Posterior cingulate gyrus (tissue), 11 donors: Measurements from ENCODE around the gene TGFBR1.

ENCODE experiments used
- DNase-seq, 10 donors: peaks; one replicate each; pipeline versions ENCODE4 v3.0.0 to v3.0.0-alpha.2; 2020 to 2021; ENCODE audit warnings: mixed read lengths in 3 of 10
- intact Hi-C: fragments of 100-400 bp; cut with DNase I; formaldehyde crosslinking; loops from one replicate; pipeline ENCODE4 v1.15.1; 2023

TGFBR1 gene

DNA sequence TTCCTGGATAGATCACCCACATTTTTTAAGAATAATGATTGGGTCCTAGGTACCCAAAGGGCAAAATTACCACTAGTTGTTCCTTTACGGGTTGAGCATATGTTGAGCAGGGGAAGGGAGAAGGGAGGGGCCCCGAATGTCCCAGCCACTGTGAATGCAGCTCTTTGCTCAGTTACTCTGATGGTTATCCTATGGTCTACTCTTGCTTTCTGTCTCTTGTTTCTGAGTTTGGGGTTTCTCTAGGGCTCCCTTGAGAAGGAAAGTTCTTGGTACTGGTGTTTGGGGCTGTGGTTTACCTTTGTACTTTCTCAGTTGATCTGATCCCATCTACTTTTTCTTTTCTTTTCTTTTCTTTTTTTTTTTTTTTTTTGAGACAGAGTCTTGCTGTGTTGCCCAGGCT, 61.2 kb downstream of the TGFBR1 start:
- DNase-seq = no peak
- intact Hi-C loops = no loop called here

DNA sequence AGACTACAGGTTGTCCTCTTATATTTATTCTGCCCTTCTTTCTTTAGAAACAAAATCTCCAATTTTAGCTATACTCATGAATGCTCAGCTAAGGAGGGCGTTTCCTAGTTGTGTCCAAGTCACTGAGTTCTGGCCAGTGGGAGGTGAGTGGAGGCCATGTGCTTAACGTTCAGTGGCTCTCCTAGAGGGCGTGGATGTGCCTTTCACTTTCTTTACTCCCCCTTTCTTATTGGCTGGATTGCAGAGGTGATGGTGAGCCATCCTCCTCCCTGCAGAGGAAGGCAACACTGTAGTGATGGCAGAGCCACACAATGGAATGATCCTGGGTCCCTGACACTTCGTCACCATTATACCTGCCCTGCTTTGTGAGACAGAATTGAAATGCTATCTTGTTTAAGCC, 62.2 kb downstream of the TGFBR1 start:
- intact Hi-C loops = no loop called here
- no peak for DNase-seq

DNA sequence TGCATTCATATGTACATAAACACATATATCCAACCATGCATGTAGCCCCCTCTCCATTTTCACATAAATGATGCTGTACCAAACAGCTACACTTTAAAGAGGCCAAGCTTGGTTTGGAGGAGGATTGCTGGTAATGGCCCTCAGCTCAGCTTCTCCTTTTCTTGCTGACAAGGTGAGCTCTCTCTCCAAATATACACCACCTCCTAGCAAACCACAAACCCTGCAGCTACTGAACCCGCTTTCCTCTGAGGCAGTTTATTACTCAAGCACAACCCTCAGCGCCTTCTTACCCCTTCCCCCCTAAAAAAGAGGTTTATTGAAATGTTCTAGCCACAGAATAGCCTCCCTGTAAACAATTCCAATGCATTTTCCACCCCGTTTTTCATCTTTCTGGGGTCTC, 62.8 kb downstream of the TGFBR1 start:
- intact Hi-C loops = no loop called here
- no peak for DNase-seq

DNA sequence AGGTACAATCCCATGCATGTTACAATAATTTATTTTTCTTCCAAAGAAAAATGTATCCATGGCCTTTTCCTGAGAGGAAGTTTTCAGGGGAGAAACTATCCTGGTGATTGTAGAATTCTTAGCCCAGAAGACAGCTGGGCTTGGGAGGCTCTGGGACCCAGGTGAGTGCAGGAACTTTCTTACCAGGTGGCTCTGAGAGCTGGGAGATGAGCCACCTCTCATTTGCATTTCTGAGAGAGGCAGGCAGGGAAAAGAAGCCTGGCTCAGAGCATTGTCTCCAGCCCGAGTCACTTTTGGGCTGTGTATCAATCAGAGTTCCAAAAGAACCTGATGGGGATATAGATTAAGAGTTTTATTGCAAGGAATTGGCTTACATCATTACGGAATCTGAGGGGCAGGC, 64.2 kb downstream of the TGFBR1 start:
- intact Hi-C loops = no loop called here
- DNase-seq = no peak

DNA sequence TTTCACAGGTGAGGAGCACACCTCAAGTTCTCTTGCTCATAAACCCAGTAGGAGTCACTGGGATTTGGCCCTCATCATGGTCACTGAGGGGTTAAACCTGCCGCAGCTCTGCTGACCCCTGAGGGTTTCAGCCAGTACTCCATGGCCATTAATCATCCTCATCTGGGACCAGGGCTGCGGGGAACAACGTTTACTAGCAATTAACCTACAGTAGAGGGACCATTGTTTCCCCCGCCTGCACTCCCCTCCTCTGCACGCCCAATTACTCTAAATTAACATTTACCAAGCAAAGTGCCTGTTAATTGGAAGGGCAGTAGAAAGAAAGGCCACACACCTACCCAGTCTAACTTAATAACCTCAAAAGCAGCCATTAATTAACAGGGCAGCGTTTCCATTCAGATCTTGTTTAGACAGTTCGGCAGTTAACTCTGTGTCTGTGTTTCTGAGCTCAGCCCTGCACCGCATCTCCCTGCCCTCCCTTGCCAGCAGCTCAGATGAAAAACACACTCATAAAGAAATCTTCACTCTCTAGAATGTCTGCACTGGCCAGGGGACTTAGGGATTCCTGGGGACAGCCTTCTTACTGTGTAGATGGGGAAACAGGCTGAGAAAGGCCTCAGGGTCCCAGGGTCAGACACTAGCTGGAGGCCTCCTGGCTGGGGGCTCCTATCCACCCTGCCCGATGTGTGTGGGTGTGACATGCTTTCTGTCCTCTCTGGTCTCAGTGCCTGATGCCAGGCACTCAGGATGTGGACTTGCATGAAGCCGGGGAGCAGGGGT, 65.3 kb downstream of the TGFBR1 start:
- intact Hi-C loops = no loop called here
- no peak for DNase-seq

DNA sequence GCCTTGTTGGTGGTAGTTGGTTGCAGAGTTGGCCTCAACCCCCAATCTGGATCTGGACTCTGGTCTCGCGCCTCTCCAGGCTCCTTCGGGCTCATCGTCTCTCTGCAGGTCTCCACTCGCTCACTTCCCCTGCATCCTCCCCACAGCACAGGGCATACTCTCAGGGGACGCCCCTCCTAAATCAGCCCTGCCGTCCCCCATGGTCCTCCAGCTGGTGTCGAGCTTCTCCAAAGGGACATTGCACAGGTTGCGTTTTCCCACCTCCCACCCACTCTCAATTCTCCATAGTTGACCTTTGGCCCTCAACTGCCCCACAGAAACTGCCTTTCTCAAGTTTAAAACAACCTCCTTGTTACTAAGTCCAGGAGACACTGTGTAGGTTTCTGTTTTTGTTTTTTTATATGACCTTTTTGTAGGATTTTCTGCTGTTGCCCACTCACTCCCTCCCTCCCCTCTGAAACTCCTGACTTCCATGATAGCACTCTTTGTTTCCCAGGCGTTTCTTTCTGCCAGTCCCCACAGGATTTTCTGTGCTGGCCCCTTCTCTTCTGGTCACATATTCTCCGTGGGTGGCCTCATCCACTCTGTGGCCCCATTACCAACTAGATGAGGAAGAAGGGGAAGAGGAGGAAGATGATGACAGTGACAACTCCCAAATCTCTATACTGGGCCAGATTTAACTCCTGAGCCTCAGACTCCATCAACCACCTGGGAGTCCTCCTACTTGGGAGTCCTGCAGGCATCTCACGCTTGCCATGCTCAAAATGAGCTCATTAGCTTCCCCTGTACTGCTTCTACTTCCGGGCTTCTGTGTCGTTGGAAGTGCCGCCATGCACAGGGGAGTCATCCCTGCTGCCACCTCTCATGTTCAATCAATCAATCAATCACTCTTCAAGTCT, 66.6 kb downstream of the TGFBR1 start:
- intact Hi-C loops = no loop called here
- DNase-seq = no peak

DNA sequence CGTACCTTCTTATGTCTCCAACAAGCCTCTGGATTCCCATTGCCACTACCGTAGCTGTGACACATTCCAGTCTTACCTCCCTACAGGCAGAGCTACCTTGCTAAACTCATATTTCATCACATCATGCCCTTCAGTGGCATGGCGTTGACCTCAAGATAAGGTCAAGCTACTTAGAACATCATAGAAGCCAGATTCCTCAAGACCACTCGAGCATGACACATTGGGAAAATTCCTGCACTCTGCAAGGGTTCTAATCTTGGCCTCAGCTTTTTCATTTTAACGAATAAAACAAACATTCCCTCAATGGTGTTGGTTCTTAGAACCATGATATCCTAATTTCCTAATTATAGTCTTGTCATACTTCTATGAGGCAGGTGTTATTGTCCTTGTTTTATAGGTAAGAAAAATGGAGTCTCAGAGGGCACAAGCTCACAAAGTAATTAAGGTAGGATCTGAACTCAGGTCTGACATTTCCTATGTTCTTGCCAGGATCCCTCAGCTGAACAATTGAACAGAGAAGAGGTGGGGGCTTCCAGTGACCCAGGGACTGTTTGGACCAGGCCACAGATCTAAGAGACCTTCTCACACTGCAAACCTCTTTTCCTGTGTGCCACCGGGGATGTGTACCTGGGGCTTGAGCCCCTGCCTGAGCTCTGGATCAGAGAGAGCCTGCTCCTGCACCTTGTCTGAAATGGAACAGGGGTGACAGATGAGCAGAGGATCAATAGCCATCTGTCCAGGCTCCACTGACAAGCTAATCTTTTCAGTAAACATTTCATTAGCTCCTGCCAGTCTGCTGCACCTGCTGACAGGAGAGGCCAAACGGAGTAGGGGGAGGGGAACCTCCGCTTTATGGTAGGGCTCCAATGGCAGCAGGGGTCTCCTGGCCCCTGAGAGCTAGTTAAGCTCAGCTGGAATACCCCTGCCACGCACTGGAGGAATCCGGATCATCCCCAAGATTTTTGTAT, 67.5 kb downstream of the TGFBR1 start:
- intact Hi-C loops = no loop called here
- no peak for DNase-seq

DNA sequence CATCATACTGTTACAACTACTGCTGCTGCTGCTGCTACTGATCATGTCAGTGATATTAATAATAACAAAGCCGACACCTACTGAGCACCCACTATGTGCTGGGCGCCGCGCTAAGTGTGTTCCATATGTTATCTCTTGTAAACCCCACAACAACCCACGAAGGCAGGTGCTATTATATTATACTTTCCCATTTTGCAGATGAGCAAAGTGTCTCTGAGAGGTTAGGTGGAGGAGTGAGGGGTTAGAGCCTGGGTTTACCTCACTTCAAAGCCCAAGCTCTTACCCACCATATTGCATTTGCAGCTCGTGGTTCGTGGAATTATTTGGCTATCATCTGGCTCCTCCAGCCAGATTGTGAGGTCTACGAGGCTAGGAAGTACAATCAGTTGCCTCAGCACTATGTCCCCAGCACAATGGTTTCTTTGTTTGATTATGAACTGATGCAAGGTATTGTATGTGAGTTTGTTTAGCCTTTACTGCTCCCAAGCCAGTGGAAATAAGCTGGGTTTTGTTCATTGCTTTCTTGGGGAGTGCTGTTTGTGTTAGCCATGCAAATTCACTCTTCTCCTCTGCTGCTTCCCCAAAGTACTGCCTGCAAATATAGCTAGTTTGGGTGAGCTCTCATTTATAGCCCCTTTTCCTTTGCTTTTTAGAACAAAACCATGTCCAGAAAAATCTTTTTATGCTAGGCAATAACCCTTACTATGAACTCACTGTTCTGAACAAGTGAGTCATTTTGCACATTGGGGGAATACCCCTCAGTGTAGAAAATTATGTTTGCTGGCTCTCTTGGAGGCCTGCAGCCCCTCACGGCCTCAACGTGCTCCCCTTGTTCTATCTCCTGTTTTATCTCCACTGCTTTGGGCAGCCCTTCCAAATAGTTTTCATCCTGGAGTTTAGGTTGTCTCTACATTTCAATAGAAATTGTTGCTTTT, 68.9 kb downstream of the TGFBR1 start:
- intact Hi-C loops = no loop called here
- no peak for DNase-seq

DNA sequence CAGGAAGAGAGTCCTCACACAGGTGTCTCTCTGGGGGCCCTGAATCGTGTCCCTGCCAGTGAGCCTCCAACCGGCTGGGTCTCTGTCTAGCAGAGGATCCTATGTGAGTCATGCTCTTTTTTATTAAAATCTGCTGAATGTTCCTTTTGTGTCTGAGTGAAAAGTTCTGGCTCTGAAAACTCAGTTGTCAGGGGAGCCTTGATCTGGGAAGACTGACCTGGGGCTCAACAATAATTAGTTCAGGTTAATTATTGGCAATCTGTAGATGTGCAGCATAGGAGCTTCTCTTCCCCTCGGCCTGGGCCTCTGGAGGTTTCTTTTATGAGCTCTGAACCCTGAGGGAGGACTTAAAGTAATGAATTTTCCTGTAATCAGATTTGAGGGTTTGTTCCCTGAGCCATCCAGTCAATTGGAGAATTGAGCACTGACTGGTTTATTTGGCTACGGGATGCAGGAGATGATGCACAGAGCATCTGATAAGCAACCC, 71.7 kb downstream of the TGFBR1 start:
- DNase-seq = no peak
- intact Hi-C loops = no loop called here

DNA sequence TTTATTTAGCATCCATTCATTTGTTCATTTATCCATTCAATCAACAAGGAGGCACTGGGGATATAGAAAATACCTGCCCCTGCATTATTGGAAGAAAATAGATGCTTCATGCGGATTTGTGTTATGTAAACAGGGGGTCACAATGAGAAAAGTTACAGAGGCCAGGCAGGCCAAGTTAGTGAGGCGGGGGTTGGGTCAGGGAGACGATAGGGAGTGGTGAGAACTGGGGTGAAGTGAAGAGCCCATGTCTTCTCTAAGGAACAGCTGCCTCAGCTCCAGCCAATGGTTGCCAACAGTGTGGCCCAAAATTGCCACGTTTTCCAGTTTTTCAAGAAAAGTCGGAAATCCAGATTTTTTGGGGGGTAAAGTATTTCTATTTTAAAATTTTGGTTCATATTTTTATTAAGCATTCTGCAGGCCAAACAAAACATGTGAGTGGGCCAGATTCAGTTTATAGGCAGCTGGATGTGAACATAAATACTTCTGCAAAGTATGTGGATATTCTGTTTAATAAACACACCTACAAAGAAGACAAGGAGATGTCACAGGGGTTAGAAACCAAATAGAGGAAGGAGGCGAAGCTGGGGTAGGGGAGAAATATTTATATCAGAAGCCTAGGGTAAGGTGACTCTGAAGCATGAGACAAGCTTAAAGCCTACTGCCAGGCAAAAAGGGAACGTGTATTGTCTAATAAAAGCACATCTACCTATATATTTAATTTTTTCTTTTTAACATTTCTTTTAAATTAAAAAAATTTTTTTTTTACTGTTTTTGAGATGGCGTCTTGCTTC, 72.9 kb downstream of the TGFBR1 start:
- DNase-seq = no peak
- intact Hi-C loops = no loop called here

DNA sequence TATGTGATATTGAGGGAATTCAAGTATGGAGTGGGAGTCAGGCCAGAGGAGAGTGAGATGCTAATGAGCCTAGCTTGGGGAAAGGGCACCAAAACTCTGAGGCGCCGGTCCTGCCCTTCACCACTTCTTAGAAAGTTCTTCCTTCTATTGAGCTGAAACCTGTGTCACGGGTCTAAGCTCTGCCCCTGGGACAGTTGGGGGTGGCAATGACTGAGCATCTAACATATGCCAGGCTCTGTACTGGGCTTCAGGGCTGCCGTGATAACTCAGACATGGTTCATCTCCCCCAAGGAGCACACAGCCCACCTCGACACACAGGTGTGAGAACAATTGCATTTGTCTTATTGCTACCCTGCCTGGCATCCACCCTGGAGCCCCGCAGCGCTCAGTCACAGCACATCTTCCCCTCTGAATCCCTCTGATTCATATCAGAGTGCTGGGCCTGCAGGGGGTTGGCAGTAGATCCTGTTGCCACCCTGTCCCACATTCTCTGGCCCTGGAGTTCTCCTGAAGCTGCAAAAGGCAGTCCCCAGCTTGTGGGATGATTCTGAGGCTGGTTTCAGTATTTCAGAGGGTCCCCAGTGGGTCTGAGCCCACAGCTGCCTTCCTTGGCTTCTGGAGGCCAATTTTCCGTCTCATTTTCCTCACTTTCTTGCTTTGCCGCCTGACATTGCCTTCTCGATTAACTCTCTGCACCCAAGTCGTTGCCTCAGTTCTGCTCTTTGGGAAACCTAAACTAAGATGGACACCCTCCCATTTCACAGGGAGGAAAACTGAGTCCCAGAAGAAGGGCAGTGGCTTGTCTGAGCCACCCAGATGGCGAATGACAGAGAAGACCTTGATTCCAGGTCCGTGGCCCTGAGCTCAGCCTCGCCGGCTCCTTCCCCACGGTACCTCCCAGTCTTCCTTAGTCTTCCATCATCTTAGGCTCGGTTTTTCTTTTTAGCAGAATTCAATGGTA, 74.3 kb downstream of the TGFBR1 start:
- intact Hi-C loops = no loop called here
- no peak for DNase-seq

DNA sequence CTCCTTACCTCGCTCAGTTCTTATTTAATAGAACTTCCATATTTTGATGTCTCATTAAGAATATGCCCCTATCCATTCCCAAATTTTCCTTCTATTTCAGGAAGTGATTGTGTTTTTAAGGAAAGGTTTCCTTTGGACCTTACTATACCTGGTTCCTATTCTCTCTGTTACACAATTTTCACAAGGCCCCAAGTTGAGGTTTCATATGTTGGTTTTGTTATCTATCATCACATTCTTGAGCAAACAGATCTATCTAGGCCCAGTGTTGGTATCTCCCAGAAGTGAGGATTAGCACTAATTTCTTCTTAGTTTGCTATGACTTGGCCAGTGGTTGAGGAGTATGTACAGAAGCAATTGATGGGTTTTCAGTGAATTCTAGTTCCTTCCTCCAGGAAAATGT, 75.3 kb downstream of the TGFBR1 start:
- DNase-seq = no peak
- intact Hi-C loops = loop anchor here (5.0 to 10.0 kb wide), 2 partner anchors 85 to 1142 kb away; no protein-coding TSS in a partner anchor

DNA sequence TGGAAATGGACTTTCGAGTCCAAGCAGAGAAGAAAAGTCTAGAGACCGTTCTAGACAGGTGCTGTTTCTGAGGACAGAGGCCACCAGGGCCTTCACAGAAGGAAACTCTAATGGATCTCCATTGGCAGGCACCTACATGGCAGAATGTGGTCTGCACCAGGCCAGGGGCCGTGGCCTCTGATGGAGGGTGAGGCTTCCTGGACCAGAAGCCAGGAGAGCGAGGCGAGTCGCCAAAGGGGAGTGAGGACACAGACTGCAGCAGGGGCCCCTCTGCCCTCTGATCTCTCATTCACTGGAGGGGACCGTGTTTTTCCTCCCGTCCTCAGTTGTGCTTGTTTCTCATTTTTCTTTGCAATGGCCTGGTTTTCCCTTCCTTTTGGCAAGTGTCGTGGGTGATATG, 75.7 kb downstream of the TGFBR1 start:
- DNase-seq = no peak

DNA sequence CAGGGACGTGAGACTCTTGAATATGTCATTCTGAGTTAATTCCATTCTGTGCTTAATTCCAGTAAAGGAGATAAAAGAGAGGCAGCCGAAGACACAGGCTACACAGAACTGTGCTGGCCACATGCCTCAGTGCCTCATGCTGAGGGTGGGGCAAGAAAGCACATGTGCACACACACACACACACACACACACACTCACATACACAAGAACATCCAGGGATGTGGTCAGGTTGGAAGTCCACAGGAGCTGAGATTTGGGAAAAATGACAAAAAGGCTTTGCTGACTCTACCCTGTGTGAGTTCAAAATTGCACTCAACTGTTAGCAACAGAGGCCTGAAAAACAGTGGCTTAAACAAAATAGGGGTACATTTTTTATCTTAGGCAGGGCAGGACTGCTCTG, 76.3 kb downstream of the TGFBR1 start:
- no peak for DNase-seq
- intact Hi-C loops = loop anchor here (5.0 to 10.0 kb wide), 2 partner anchors 84 to 1141 kb away; no protein-coding TSS in a partner anchor

More for the DNA sequence above, 75.7 kb downstream of the TGFBR1 start:
- intact Hi-C loops = loop anchor here (5.0 to 10.0 kb wide), 2 partner anchors 84 to 1142 kb away; no protein-coding TSS in a partner anchor

DNA sequence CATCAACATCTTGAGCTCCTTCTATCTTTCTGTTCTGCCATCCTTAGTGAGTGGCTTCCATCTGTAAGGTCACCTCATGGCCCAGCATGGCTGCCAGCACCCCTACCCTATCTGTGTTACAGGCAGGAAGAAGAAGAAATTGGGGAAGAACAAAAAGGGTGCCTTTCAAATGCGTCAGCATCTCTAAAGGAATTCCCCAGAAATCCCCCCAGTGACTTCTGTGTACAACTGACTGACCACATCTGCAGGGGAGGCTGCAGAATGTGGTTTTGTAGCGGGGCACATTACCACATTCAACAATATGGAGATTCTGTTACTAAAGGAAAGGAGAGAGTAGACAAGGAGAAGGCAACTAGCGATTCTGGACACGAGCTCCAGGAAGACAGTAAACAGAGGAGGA, 76.7 kb downstream of the TGFBR1 start:
- intact Hi-C loops = loop anchor here (5.0 to 10.0 kb wide), 2 partner anchors 83 to 1141 kb away; no protein-coding TSS in a partner anchor
- DNase-seq = no peak

DNA sequence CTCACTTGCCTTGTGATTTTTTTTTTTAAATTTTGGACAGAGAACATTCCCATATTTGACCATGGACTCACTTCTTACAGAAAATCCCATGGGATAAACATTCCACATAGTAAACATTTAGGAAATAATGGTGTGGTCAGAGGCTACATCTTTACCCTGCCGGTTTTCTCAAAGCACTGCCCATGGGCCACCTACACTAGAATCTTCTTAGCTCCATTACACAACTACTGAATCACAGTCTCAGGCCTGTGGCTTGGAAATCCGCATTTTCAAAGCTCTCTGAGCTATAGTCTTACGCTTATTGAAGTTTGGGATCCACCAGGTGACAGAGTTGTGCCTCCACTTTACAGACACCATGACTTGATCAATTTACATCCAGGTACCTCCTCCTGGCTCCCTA, 77.4 kb downstream of the TGFBR1 start:
- intact Hi-C loops = loop anchor here (5.0 to 10.0 kb wide), 2 partner anchors 82 to 1140 kb away; no protein-coding TSS in a partner anchor
- DNase-seq = no peak

DNA sequence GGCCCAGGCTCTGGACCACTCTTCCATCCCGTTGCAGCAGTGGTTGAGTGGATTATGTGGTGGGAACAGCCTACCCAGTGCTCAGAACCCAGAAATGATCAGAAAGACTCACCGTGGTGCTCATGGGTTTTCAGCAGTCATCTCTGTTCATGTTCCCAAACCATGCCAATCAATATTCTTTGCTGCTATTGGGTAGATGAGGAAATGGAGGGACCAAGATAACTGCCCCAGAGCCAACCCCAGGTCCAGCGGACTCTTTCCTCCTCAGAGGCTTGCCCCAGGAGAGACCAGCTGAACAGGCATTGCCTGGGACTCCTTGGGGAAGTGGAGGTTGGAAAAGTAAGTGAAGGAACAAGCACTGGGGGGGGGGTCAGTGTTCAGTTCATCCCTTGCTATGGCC, 78.7 kb downstream of the TGFBR1 start:
- no peak for DNase-seq
- intact Hi-C loops = loop anchor here (2.0 to 10.0 kb wide), 3 partner anchors 37 to 1139 kb away; partner anchors contain the start of gene ALG2
